Right lobe of liver (tissue), 6 donors: ENCODE measurements around the gene MFAP5. TPM values are rescaled to one million over a fixed set of nuclear protein-coding genes. Genes with fewer than 3 reads are reported as not detected.

ENCODE experiments used
- ATAC-seq, 4 donors: fragments of 200-7000 bp; cut with Tn5 transposase; one replicate each; pipeline ENCODE4 v1.9.1; 2020; ENCODE audit warnings: mild to moderate bottlenecking in 4 of 4, moderate library complexity in 4 of 4
- DNase-seq, 3 donors: peaks; one replicate each; pipeline ENCODE4 v3.0.0-alpha.2; 2020
- H3K27ac ChIP-seq, 3 donors: fragments of 200-600 bp; one replicate each; pipeline ENCODE4 v1.8.0; 2022
- H3K27me3 ChIP-seq, 2 donors: fragments of 200-600 bp; one replicate each; pipeline ENCODE4 v1.8.0; 2022
- H3K36me3 ChIP-seq, 4 donors: fragments of 200-600 bp; sonication (generic) in 1 of 4; one replicate each; pipeline versions ENCODE4 v1.5.1 to v1.8.0; 2017 to 2022; ENCODE audit warnings: control low read depth in 1 of 4
- H3K4me1 ChIP-seq, 4 donors: fragments of 200-600 bp; sonication (generic) in 1 of 4; one replicate each; pipeline versions ENCODE4 v1.5.1 to v1.8.0; 2017 to 2022; ENCODE audit warnings: control low read depth in 1 of 4
- H3K4me3 ChIP-seq, 3 donors: fragments of 200-600 bp; one replicate each; pipeline ENCODE4 v1.8.0; 2022
- H3K9me3 ChIP-seq, 4 donors: fragments of 200-600 bp; sonication (generic) in 1 of 4; one replicate each; pipeline versions ENCODE4 v1.5.1 to v1.8.0; 2017 to 2022; ENCODE audit warnings: control low read depth in 1 of 4
- CTCF ChIP-seq, 4 donors: fragments of 200-600 bp in 3 of 4; fragments of 450-650 bp in 1 of 4; IDR thresholded peaks; one replicate each; pipeline versions ENCODE4 v1.5.1 to v1.8.0; 2016 to 2022; ENCODE audit warnings: antibody characterized with exemption in 4 of 4, mild to moderate bottlenecking in 2 of 4
- POLR2A ChIP-seq: fragments of 450-650 bp; IDR thresholded peaks from one replicate; pipeline ENCODE4 v1.6.1; 2017; ENCODE audit warnings: antibody characterized with exemption, mild to moderate bottlenecking
- WGBS: methylation state at CpG from one replicate; pipeline ENCODE4 v1.1.6; 2018; ENCODE audit warnings: low coverage, low lambda C conversion rate; ENCODE audit not compliant: insufficient coverage; ENCODE audit errors: missing lambda C conversion rate; 5-methylcytosine and 5-hydroxymethylcytosine counted together
- intact Hi-C, 2 donors: fragments of 100-400 bp; cut with DNase I; formaldehyde crosslinking; loops; one replicate each; pipeline versions ENCODE4 v1.11.2 to v1.14.1; 2022
- total RNA-seq, 6 experiments: library from RNA; depleted of rRNA in 2 of 6; stranded (reverse); fragments of >200 nt in 2 of 6; fragmentation: NEBNext Ultra II Directional in 3 of 6; extraction: Animal tissue kit (Norgen Biotek cat#: 25700) in 3 of 6; gene quantifications; one replicate each; pipeline versions ENCODE4 v1.1.0 to v1.2.4, GENCODE V29; 2016 to 2023
- donor health status: DM: no; HTN: yes; CAD: no.
- donor health status: DM: no; HTN: no; CAD: no.
- donor health status: DM: no; HTN: no; CAD: no.
- donor health status: DM: no; HTN: yes; CAD: no.
- donor health status: DM: no; HTN: yes; CAD: no.

The MFAP5 gene
- total RNA-seq, 6 experiments from 2014 or later: 0.12 to 0.39 TPM; not detected in 4

GRCh38 chr12:8658346-8658745, 4.3 kb downstream of the MFAP5 start:
- no peak overlapping the region for H3K4me3 ChIP-seq
- intact Hi-C loops: no loop called here
- no peaks in the 10 kb centered on the region for H3K9me3 ChIP-seq
- TF ChIP-seq POLR2A: no peak
- TF ChIP-seq CTCF (IDR thresholded peaks at IDR 0.05): no peak
- no peaks in the 10 kb centered on the region for H3K4me1 ChIP-seq
- DNase-seq: no peak
- no peaks in the 10 kb centered on the region for H3K36me3 ChIP-seq
- no peak overlapping the region for H3K27ac ChIP-seq
- 50% methylated on average over 1 of the region's 1 CpG for WGBS
- ATAC-seq: no peak
- no peaks in the 10 kb centered on the region for H3K27me3 ChIP-seq

GRCh38 chr12:8655421-8655820, 7.2 kb downstream of the MFAP5 start:
- intact Hi-C loops: no loop called here
- 71% methylated on average over 6 of the region's 6 CpGs for WGBS
- Histone ChIP-seq H3K4me1 (no peaks in the 10 kb centered on the region), H3K4me3 (no peak overlapping the region), H3K9me3 (no peaks in the 10 kb centered on the region), H3K27ac (no peak overlapping the region), H3K36me3 (no peaks in the 10 kb centered on the region), H3K27me3 (no peaks in the 10 kb centered on the region)
- DNase-seq (no peak), ATAC-seq (no peak)
- TF ChIP-seq POLR2A: no peak
- TF ChIP-seq CTCF (IDR thresholded peaks at IDR 0.05): no peak

GRCh38 chr12:8648576-8649205, 13.9 kb downstream of the MFAP5 start:
- Histone ChIP-seq H3K4me3 (no peak overlapping the region), H3K27me3 (no peaks in the 10 kb centered on the region), H3K9me3 (no peaks in the 10 kb centered on the region), H3K27ac (no peak overlapping the region), H3K36me3 (no peaks in the 10 kb centered on the region), H3K4me1 (no peaks in the 10 kb centered on the region)
- WGBS: 63% methylated on average over 7 of the region's 8 CpGs
- no peak for TF ChIP-seq CTCF (IDR thresholded peaks at IDR 0.05)
- no peak for TF ChIP-seq POLR2A
- intact Hi-C loops: no loop called here
- no peak for DNase-seq
- no peak for ATAC-seq

- ATAC-seq: no peak
Measured at GRCh38 chr12:8647968-8648367, 14.7 kb downstream of the MFAP5 start.

More at GRCh38 chr12:8647968-8648367, 14.7 kb downstream of the MFAP5 start:
- H3K4me1 ChIP-seq: no peaks in the 10 kb centered on the region
- H3K9me3 ChIP-seq: no peaks in the 10 kb centered on the region
- no peak overlapping the region for H3K4me3 ChIP-seq
- TF ChIP-seq POLR2A (no peak), CTCF (IDR thresholded peaks at IDR 0.05) (no peak)
- 59% methylated on average over 5 of the region's 5 CpGs for WGBS
- no peak overlapping the region for H3K27ac ChIP-seq
- DNase-seq: no peak
- no peaks in the 10 kb centered on the region for H3K36me3 ChIP-seq
- intact Hi-C loops: no loop called here
- no peaks in the 10 kb centered on the region for H3K27me3 ChIP-seq
